Esophagus squamous epithelium (tissue), 5 donors: ENCODE measurements around the gene FBXW11. TPM values are rescaled to one million over a fixed set of nuclear protein-coding genes. Genes with fewer than 3 reads are reported as not detected.
A peak's percentile ranks its signal among the peaks of the same experiment; 100 is the strongest.

ENCODE experiments used
- DNase-seq: peaks from one replicate; lab custom pipeline; 2025; lab: John Stamatoyannopoulos, UW
- H3K27ac ChIP-seq, 4 donors: fragments of 200-600 bp; sonication (generic); one replicate each; pipeline ENCODE4 v1.5.1; 2016 to 2019; ENCODE audit warnings: mild to moderate bottlenecking in 1 of 4
- H3K27me3 ChIP-seq, 4 donors: fragments of 200-600 bp; sonication (generic); 1 replicate in 3 of 4; 2 replicates in 1 of 4; pipeline versions ENCODE4 v1.5.1 to v1.6.0; 2017 to 2021; ENCODE audit warnings: antibody characterized with exemption in 1 of 4
- H3K36me3 ChIP-seq, 3 donors: fragments of 200-600 bp; sonication (generic); one replicate each; pipeline ENCODE4 v1.5.1; 2016 to 2019
- H3K4me1 ChIP-seq, 3 donors: fragments of 200-600 bp; sonication (generic); one replicate each; pipeline ENCODE4 v1.5.1; 2017 to 2019
- H3K4me3 ChIP-seq, 4 donors: fragments of 200-600 bp; sonication (generic); 1 replicate in 3 of 4; 2 replicates in 1 of 4; pipeline ENCODE4 v1.5.1; 2016 to 2019; ENCODE audit warnings: mild to moderate bottlenecking in 2 of 4, moderate library complexity in 1 of 4
- H3K9me3 ChIP-seq, 3 donors: fragments of 200-600 bp; sonication (generic); one replicate each; pipeline ENCODE4 v1.5.1; 2016 to 2019
- CTCF ChIP-seq, 6 experiments: fragments of 450-650 bp in 4 of 6; fragments of 200-600 bp in 2 of 6; sonication (generic) in 2 of 6; IDR thresholded peaks; one replicate each; pipeline ENCODE4 v1.5.1; 2016 to 2019; ENCODE audit warnings: antibody characterized with exemption in 6 of 6, mild to moderate bottlenecking in 4 of 6, moderate library complexity in 4 of 6
- POLR2A ChIP-seq, 4 donors: fragments of 450-650 bp; IDR thresholded peaks; one replicate each; pipeline ENCODE4 v1.6.1; 2017; ENCODE audit warnings: antibody characterized with exemption in 4 of 4, mild to moderate bottlenecking in 4 of 4, moderate library complexity in 3 of 4
- WGBS, 2 donors: methylation state at CpG; one replicate each; pipeline ENCODE4 v1.1.5; 2018; 5-methylcytosine and 5-hydroxymethylcytosine counted together
- intact Hi-C: fragments of 100-400 bp; cut with DNase I; formaldehyde crosslinking; loops from one replicate; pipeline ENCODE4 v1.15.0; 2022
- total RNA-seq, 4 donors: library from RNA; depleted of rRNA; stranded (reverse); fragments of >200 nt; gene quantifications; one replicate each; pipeline ENCODE4 v1.1.0, GENCODE V29; 2016
- donor health status: DM: yes; HTN: yes; CAD: no.

Gene FBXW11
- 10 to 100 TPM; 43.5 to 63.2 (median 49.0) TPM for total RNA-seq

GRCh38 chr5:172006321-172007174 lies at the start of gene FBXW11:
Gene FBXW11 (minus strand): TSS chr5:172006638. CDS start chr5:172006502, 136 bp downstream.
- Histone ChIP-seq H3K27ac (peak within 1 kb of the TSS; percentile 94 to 98 (median 96)), H3K27me3 (no peaks in the 10 kb centered on the region), H3K36me3 (no peaks in the 10 kb centered on the region), H3K4me1 (peaks cover 17 to 54% (median 34%) of the 10 kb centered on the region in 3 donors), H3K9me3 (no peaks in the 10 kb centered on the region), H3K4me3 (peak within 1 kb of the TSS; percentile 79 to 97 (median 92))
- 1% methylated on average over 14 of the region's 81 CpGs; no CpG with 5 or more reads in 1 of the 2 donors for WGBS, 2 donors
- intact Hi-C loops, result no loop called here
- peak in 3 of 4 donors; percentile 60 to 91 (median 77) for TF ChIP-seq POLR2A (IDR thresholded peaks at IDR 0.05)
- no peak for TF ChIP-seq CTCF (IDR thresholded peaks at IDR 0.05)
- DNase-seq, result peak; percentile 72

- intact Hi-C loops, result no loop called here
- 94 to 100% methylated on average over 3 of the region's 3 CpGs for WGBS, 2 donors
Observed at GRCh38 chr5:172055996-172056395, 49.6 kb upstream of the FBXW11 start.

GRCh38 chr5:172055421-172055820 lies 49.0 kb upstream of the FBXW11 start:
- Histone ChIP-seq H3K36me3 (peaks cover 0 to 64% (median 0%) of the 10 kb centered on the region in 3 donors), H3K27me3 (no peaks in the 10 kb centered on the region), H3K4me1 (peaks cover 0 to 3% (median 0%) of the 10 kb centered on the region in 3 donors), H3K4me3 (no peak overlapping the region), H3K27ac (no peak overlapping the region), H3K9me3 (no peaks in the 10 kb centered on the region)
- 94 to 98% methylated on average over 7 to 19 of the region's 19 CpGs for WGBS, 2 donors
- no peak for DNase-seq
- intact Hi-C loops, result no loop called here
- no peak for TF ChIP-seq POLR2A (IDR thresholded peaks at IDR 0.05)
- TF ChIP-seq CTCF (IDR thresholded peaks at IDR 0.05), result no peak

More at GRCh38 chr5:172055996-172056395, 49.6 kb upstream of the FBXW11 start:
- H3K4me1 ChIP-seq, result peaks cover 0 to 3% (median 0%) of the 10 kb centered on the region in 3 donors
- H3K4me3 ChIP-seq, result no peak overlapping the region
- no peak overlapping the region for H3K27ac ChIP-seq
- TF ChIP-seq POLR2A (IDR thresholded peaks at IDR 0.05) (no peak), CTCF (IDR thresholded peaks at IDR 0.05) (no peak)
- peaks cover 0 to 64% (median 0%) of the 10 kb centered on the region in 3 donors for H3K36me3 ChIP-seq
- H3K27me3 ChIP-seq, result no peaks in the 10 kb centered on the region
- DNase-seq, result no peak
- H3K9me3 ChIP-seq, result no peaks in the 10 kb centered on the region

- intact Hi-C loops, result no loop called here
- Histone ChIP-seq H3K4me3 (no peak overlapping the region), H3K27me3 (no peaks in the 10 kb centered on the region), H3K27ac (no peak overlapping the region), H3K4me1 (peaks cover 0 to 3% (median 0%) of the 10 kb centered on the region in 3 donors), H3K9me3 (no peaks in the 10 kb centered on the region), H3K36me3 (peaks cover 0 to 66% (median 0%) of the 10 kb centered on the region in 3 donors)
- WGBS, 2 donors, result 80% methylated on average over 8 of the region's 11 CpGs
- no peak for TF ChIP-seq POLR2A (IDR thresholded peaks at IDR 0.05)
- TF ChIP-seq CTCF (IDR thresholded peaks at IDR 0.05), result no peak
- no peak for DNase-seq
Observed at GRCh38 chr5:172054611-172055153, 48.2 kb upstream of the FBXW11 start.
